ENCODE measurements around the gene EGFL7.
A peak's percentile ranks its signal among the peaks of the same experiment; 100 is the strongest.

The EGFL7 gene

GRCh38 chr9:136621734-136622093, 41.0 kb upstream of the EGFL7 start:
- no peak overlapping the region for H3K27ac ChIP-seq
- TF ChIP-seq ZFX (IDR thresholded peaks at IDR 0.05) (no peak), CTCF (conservative IDR thresholded peaks at IDR 0.05) (no peak)

GRCh38 chr9:136622538-136622948, 40.2 kb upstream of the EGFL7 start:
- TF ChIP-seq CTCF (conservative IDR thresholded peaks at IDR 0.05) = no peak
- no peak for TF ChIP-seq ZFX (IDR thresholded peaks at IDR 0.05)
- H3K27ac ChIP-seq = no peak overlapping the region

GRCh38 chr9:136623016-136623841, 39.5 kb upstream of the EGFL7 start:
- H3K27ac ChIP-seq = no peak overlapping the region
- TF ChIP-seq ZFX (IDR thresholded peaks at IDR 0.05) (no peak), CTCF (conservative IDR thresholded peaks at IDR 0.05) (no peak)

GRCh38 chr9:136623842-136624183, 38.9 kb upstream of the EGFL7 start:
- TF ChIP-seq ZFX (IDR thresholded peaks at IDR 0.05) (no peak), CTCF (conservative IDR thresholded peaks at IDR 0.05) (no peak)
- H3K27ac ChIP-seq = no peak overlapping the region

GRCh38 chr9:136624184-136624951, 38.3 kb upstream of the EGFL7 start:
- TF ChIP-seq CTCF (conservative IDR thresholded peaks at IDR 0.05) = no peak
- TF ChIP-seq ZFX (IDR thresholded peaks at IDR 0.05) = no peak
- peak overlapping the region; percentile 55 for H3K27ac ChIP-seq

- no peak; the same call in 1 of the 2 replicates for TF ChIP-seq CTCF (conservative IDR thresholded peaks at IDR 0.05)
- TF ChIP-seq ZFX (IDR thresholded peaks at IDR 0.05) = 0 out of 2 replicates have a peak, but pooled peaks have one; percentile 24
- H3K27ac ChIP-seq = peak overlapping the region; percentile 55
Measured at GRCh38 chr9:136625101-136626065, 37.3 kb upstream of the EGFL7 start.
